Activated naive CD8-positive, alpha-beta T cell treated with anti-CD3 and anti-CD28 coated beads, Interleukin-2, amount 10 ng/mL, durations not matched to agents 7 days and 5 days (primary cell): ENCODE measurements around the gene EIF4G1. TPM values are rescaled to one million over a fixed set of nuclear protein-coding genes. Genes with fewer than 3 reads are reported as not detected.
A peak's percentile ranks its signal among the peaks of the same experiment; 100 is the strongest.

ENCODE experiments used
- ATAC-seq: fragments of 150-1000 bp; cut with Tn5 transposase; one replicate; pipeline ENCODE4 v1.10.0; 2021; ENCODE audit warnings: low read depth, moderate library complexity
- POLR2A ChIA-PET: fragments of 350-600 bp; sonication (Branson Sonifier 250); formaldehyde crosslinking; loops from one replicate; lab custom pipeline; 2021; ENCODE audit warnings: antibody characterized with exemption; lab: Charles Lee
- DNase-seq: peaks from one replicate; pipeline ENCODE4 v3.0.0; 2021
- H3K27ac Mint-ChIP-seq: one replicate; pipeline ENCODE4 v1.8.0; 2022; ENCODE audit warnings: mild to moderate bottlenecking, mixed read lengths
- H3K27me3 Mint-ChIP-seq: one replicate; pipeline ENCODE4 v1.8.0; 2022; ENCODE audit warnings: mild to moderate bottlenecking, moderate library complexity, mixed read lengths
- H3K36me3 Mint-ChIP-seq: one replicate; pipeline ENCODE4 v1.8.0; 2021; ENCODE audit warnings: mild to moderate bottlenecking, mixed read lengths
- H3K4me1 Mint-ChIP-seq: one replicate; pipeline ENCODE4 v1.8.0; 2021; ENCODE audit warnings: mixed read lengths
- H3K4me3 Mint-ChIP-seq: one replicate; pipeline ENCODE4 v1.8.0; 2022; ENCODE audit warnings: mild to moderate bottlenecking, moderate library complexity, mixed read lengths
- H3K9me3 Mint-ChIP-seq: one replicate; pipeline ENCODE4 v1.8.0; 2021; ENCODE audit warnings: mixed read lengths
- total RNA-seq, 2 experiments: library from RNA; stranded (reverse); gene quantifications; one replicate each; pipeline ENCODE4 v1.2.3, GENCODE V29; 2021

The EIF4G1 gene
- total RNA-seq, 2 experiments from 2014 or later = 253 to 258 TPM

GRCh38 chr3:184378651-184379357, 64.4 kb downstream of the EIF4G1 start:
- Mint-ChIP-seq H3K4me1 (peaks cover 4% of the 10 kb centered on the region), H3K27ac (no peak overlapping the region), H3K9me3 (no peaks in the 10 kb centered on the region), H3K27me3 (peaks cover 52% of the 10 kb centered on the region), H3K36me3 (no peaks in the 10 kb centered on the region), H3K4me3 (no peak overlapping the region)
- no peak for DNase-seq
- POLR2A ChIA-PET = no interaction called here
- ATAC-seq = no peak

GRCh38 chr3:184379358-184380184, 65.2 kb downstream of the EIF4G1 start, which contains the start of gene CHRD:
Gene CHRD (plus strand): TSS chr3:184380054. CDS start chr3:184380319, 265 bp downstream.
- no peak for ATAC-seq
- H3K27ac Mint-ChIP-seq = no peak within 1 kb of the TSS
- no peaks in the 10 kb centered on the region for H3K36me3 Mint-ChIP-seq
- DNase-seq = no peak
- H3K27me3 Mint-ChIP-seq = peaks cover 52% of the 10 kb centered on the region
- POLR2A ChIA-PET = no interaction called here
- peaks cover 4% of the 10 kb centered on the region for H3K4me1 Mint-ChIP-seq
- no peaks in the 10 kb centered on the region for H3K9me3 Mint-ChIP-seq
- peak within 1 kb of the TSS; percentile 44 for H3K4me3 Mint-ChIP-seq

GRCh38 chr3:184380185-184380626, 65.8 kb downstream of the EIF4G1 start:
- H3K4me3 Mint-ChIP-seq = no peak overlapping the region
- peaks cover 4% of the 10 kb centered on the region for H3K4me1 Mint-ChIP-seq
- DNase-seq (no peak), ATAC-seq (peak; percentile 24)
- peaks cover 50% of the 10 kb centered on the region for H3K27me3 Mint-ChIP-seq
- H3K36me3 Mint-ChIP-seq = no peaks in the 10 kb centered on the region
- no peak overlapping the region for H3K27ac Mint-ChIP-seq
- POLR2A ChIA-PET = no interaction called here
- no peaks in the 10 kb centered on the region for H3K9me3 Mint-ChIP-seq

GRCh38 chr3:184380627-184381260, 66.3 kb downstream of the EIF4G1 start:
- no peaks in the 10 kb centered on the region for H3K36me3 Mint-ChIP-seq
- peaks cover 49% of the 10 kb centered on the region for H3K27me3 Mint-ChIP-seq
- DNase-seq = no peak
- POLR2A ChIA-PET = no interaction called here
- H3K27ac Mint-ChIP-seq = no peak overlapping the region
- H3K4me1 Mint-ChIP-seq = peaks cover 4% of the 10 kb centered on the region
- ATAC-seq = peak; percentile 23
- H3K9me3 Mint-ChIP-seq = no peaks in the 10 kb centered on the region
- H3K4me3 Mint-ChIP-seq = no peak overlapping the region

GRCh38 chr3:184381261-184382224, 67.1 kb downstream of the EIF4G1 start:
- Mint-ChIP-seq H3K9me3 (no peaks in the 10 kb centered on the region), H3K27me3 (peaks cover 52% of the 10 kb centered on the region), H3K27ac (no peak overlapping the region), H3K4me3 (no peak overlapping the region), H3K36me3 (no peaks in the 10 kb centered on the region), H3K4me1 (peaks cover 4% of the 10 kb centered on the region)
- ATAC-seq (no peak), DNase-seq (no peak)
- POLR2A ChIA-PET = no interaction called here

- ATAC-seq (no peak), DNase-seq (no peak)
- H3K27me3 Mint-ChIP-seq = peaks cover 50% of the 10 kb centered on the region
- no peak overlapping the region for H3K4me3 Mint-ChIP-seq
- no peak overlapping the region for H3K27ac Mint-ChIP-seq
- H3K4me1 Mint-ChIP-seq = peaks cover 2% of the 10 kb centered on the region
- no peaks in the 10 kb centered on the region for H3K36me3 Mint-ChIP-seq
- H3K9me3 Mint-ChIP-seq = no peaks in the 10 kb centered on the region
- POLR2A ChIA-PET = no interaction called here
These were observed 68.1 kb downstream of the EIF4G1 start for GRCh38 chr3:184382326-184383032.

- Mint-ChIP-seq H3K9me3 (no peaks in the 10 kb centered on the region), H3K4me3 (no peak overlapping the region), H3K27me3 (peaks cover 43% of the 10 kb centered on the region), H3K27ac (no peak overlapping the region), H3K4me1 (peaks cover 2% of the 10 kb centered on the region), H3K36me3 (no peaks in the 10 kb centered on the region)
- DNase-seq (no peak), ATAC-seq (no peak)
- POLR2A ChIA-PET = no interaction called here
These were observed 68.8 kb downstream of the EIF4G1 start for GRCh38 chr3:184383033-184383740.

GRCh38 chr3:184384342-184384741, 69.9 kb downstream of the EIF4G1 start:
- DNase-seq (no peak), ATAC-seq (no peak)
- no peaks in the 10 kb centered on the region for H3K36me3 Mint-ChIP-seq
- no peaks in the 10 kb centered on the region for H3K9me3 Mint-ChIP-seq
- no peak overlapping the region for H3K27ac Mint-ChIP-seq
- peaks cover 33% of the 10 kb centered on the region for H3K27me3 Mint-ChIP-seq
- H3K4me3 Mint-ChIP-seq = no peak overlapping the region
- POLR2A ChIA-PET = interaction anchor here (0.6 kb wide), 1 partner anchor 99 kb away, joined by 4 read pairs; no protein-coding TSS in a partner anchor
- peaks cover under 1% of the 10 kb centered on the region for H3K4me1 Mint-ChIP-seq

Other genes with a start within 250 kb of the EIF4G1 start
- gene HTR3E, start 217.5 kb upstream of the EIF4G1 start, total RNA-seq = not detected
- gene EIF2B5, start 179.2 kb upstream of the EIF4G1 start, total RNA-seq = 10 to 100 TPM; 54.7 to 61.8 TPM
- gene DVL3, start 159.2 kb upstream of the EIF4G1 start, total RNA-seq = 10 to 100 TPM; 39.9 to 41.0 TPM
- gene AP2M1, start 139.8 kb upstream of the EIF4G1 start, total RNA-seq = 100 to 1,000 TPM; 210 to 213 TPM
- 10 to 100 TPM; 68.6 to 76.3 TPM for gene ABCF3, start 128.4 kb upstream of the EIF4G1 start, total RNA-seq
- under 1 TPM in 1 of 2 experiments, not detected in 1; 0.25 TPM for gene VWA5B2, start 85.0 kb upstream of the EIF4G1 start, total RNA-seq
- 10 to 100 TPM; 38.8 to 38.9 TPM for gene ALG3, start 65.6 kb upstream of the EIF4G1 start, total RNA-seq
- 1 to 10 TPM; 2.5 to 3.3 TPM for gene EEF1AKMT4, start 64.9 kb upstream of the EIF4G1 start, total RNA-seq
- not detected for gene CAMK2N2, start 53.1 kb upstream of the EIF4G1 start, total RNA-seq
- gene ECE2, start 38.6 kb upstream of the EIF4G1 start, total RNA-seq = not detected
- 100 to 1,000 TPM; 171 to 172 TPM for gene PSMD2, start 15.4 kb upstream of the EIF4G1 start, total RNA-seq
- 1 to 10 TPM; 5.5 to 6.1 TPM for gene FAM131A, start 23.0 kb downstream of the EIF4G1 start, total RNA-seq
- 1 to 10 TPM; 5.7 to 6.8 TPM for gene CLCN2, start 47.0 kb downstream of the EIF4G1 start, total RNA-seq
- gene POLR2H, start 47.1 kb downstream of the EIF4G1 start, total RNA-seq = 10 to 100 TPM; 86.5 to 88.2 TPM
- not detected for gene THPO, start 63.6 kb downstream of the EIF4G1 start, total RNA-seq
- not detected for gene CHRD, start 65.4 kb downstream of the EIF4G1 start, total RNA-seq
- under 1 TPM in 1 of 2 experiments, not detected in 1; 0.25 TPM for gene EPHB3, start 247.2 kb downstream of the EIF4G1 start, total RNA-seq